Nephron (organoid): ENCODE measurements around the gene NUTM1.
"Not testable (repeated sequence)": the region's sequence is repeated elsewhere in the genome, so short reads cannot be mapped to it uniquely, and the experiment has no call there.

Experiments used
- H3K27ac Mint-ChIP-seq, 3 experiments: 2 replicates each; pipeline ENCODE4 v1.8.0; 2020; ENCODE audit warnings: mixed read lengths in 3 of 3, mild to moderate bottlenecking in 2 of 3, moderate library complexity in 1 of 3
- H3K27me3 Mint-ChIP-seq: 2 replicates; pipeline ENCODE4 v1.8.0; 2021; ENCODE audit warnings: low read depth, mild to moderate bottlenecking, moderate library complexity, mixed read lengths
- H3K36me3 Mint-ChIP-seq: 2 replicates; pipeline ENCODE4 v1.8.0; 2020; ENCODE audit warnings: low read depth, mixed read lengths
- H3K4me1 Mint-ChIP-seq: 2 replicates; pipeline ENCODE4 v1.8.0; 2020; ENCODE audit warnings: mixed read lengths
- H3K4me3 Mint-ChIP-seq, 3 experiments: 2 replicates each; pipeline ENCODE4 v1.8.0; 2020; ENCODE audit warnings: mild to moderate bottlenecking in 3 of 3, mixed read lengths in 3 of 3, moderate library complexity in 2 of 3
- H3K9me3 Mint-ChIP-seq: 2 replicates; pipeline ENCODE4 v1.8.0; 2020; ENCODE audit warnings: mixed read lengths
- CTCF ChIP-seq, 3 experiments: fragments of 200-600 bp; sonication (generic); IDR thresholded peaks; one replicate each; pipeline ENCODE4 v1.5.0; 2021; ENCODE audit warnings: antibody characterized with exemption in 3 of 3; ENCODE audit not compliant: unreplicated experiment in 3 of 3

Gene NUTM1

GRCh38 chr15:34339946-34340345, 3.2 kb upstream of the NUTM1 start:
- H3K4me3 Mint-ChIP-seq = peak overlapping the region in 2 of 3 experiments; percentile 77 to 79
- no peak for TF ChIP-seq CTCF (IDR thresholded peaks at IDR 0.05; ENCODE audit: unreplicated experiment in 3 of 3)
- no peaks in the 10 kb centered on the region for H3K9me3 Mint-ChIP-seq
- H3K27ac Mint-ChIP-seq = peak overlapping the region in 1 of 3 experiments; percentile 32
- H3K27me3 Mint-ChIP-seq = peaks cover 4% of the 10 kb centered on the region
- peaks cover 30% of the 10 kb centered on the region for H3K4me1 Mint-ChIP-seq
- peaks cover 16% of the 10 kb centered on the region for H3K36me3 Mint-ChIP-seq

- peak overlapping the region in 2 of 3 experiments; percentile 90 for H3K27ac Mint-ChIP-seq
- peaks cover 16% of the 10 kb centered on the region for H3K36me3 Mint-ChIP-seq
- TF ChIP-seq CTCF (IDR thresholded peaks at IDR 0.05; ENCODE audit: unreplicated experiment in 3 of 3) = no peak
- peak overlapping the region in 1 of 3 experiments; percentile 95 for H3K4me3 Mint-ChIP-seq
- H3K27me3 Mint-ChIP-seq = peaks cover 3% of the 10 kb centered on the region
- H3K4me1 Mint-ChIP-seq = peaks cover 15% of the 10 kb centered on the region
- no peaks in the 10 kb centered on the region for H3K9me3 Mint-ChIP-seq
These were observed 1.5 kb upstream of the NUTM1 start for GRCh38 chr15:34341381-34342212.

DNA sequence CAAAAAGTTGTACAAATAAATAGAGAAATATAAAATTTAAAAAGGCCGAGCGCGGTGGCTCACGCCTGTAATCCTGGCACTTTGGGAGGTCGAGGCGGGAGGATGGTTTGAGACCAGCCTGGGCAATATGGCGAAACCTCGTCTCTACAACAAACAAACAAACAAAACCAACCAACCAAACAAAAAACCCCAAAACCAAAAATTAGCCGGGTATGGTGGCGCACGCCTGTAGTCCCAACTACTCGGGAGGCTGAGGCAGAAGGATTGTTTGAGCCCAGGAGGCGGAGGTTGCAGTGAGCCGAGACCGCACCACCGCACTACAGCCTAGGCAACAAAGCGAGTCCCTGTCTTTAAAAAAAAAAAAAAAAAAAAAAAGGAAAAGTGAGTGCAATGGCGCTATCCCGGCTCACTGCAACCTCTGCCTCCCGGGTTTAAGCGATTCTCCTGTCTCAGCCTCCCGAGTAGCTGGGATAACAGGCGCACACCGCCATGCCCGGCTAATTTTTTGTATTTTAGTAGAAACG, 840 bp upstream of the NUTM1 start:
- H3K27me3 Mint-ChIP-seq, H3K9me3 Mint-ChIP-seq, H3K4me1 Mint-ChIP-seq: not testable (repeated sequence)
- peaks cover 16% of the 10 kb centered on the region for H3K36me3 Mint-ChIP-seq
- peak overlapping the region in 1 of 3 experiments; percentile 95 for H3K4me3 Mint-ChIP-seq
- H3K27ac Mint-ChIP-seq = peak overlapping the region in 2 of 3 experiments; percentile 90

DNA sequence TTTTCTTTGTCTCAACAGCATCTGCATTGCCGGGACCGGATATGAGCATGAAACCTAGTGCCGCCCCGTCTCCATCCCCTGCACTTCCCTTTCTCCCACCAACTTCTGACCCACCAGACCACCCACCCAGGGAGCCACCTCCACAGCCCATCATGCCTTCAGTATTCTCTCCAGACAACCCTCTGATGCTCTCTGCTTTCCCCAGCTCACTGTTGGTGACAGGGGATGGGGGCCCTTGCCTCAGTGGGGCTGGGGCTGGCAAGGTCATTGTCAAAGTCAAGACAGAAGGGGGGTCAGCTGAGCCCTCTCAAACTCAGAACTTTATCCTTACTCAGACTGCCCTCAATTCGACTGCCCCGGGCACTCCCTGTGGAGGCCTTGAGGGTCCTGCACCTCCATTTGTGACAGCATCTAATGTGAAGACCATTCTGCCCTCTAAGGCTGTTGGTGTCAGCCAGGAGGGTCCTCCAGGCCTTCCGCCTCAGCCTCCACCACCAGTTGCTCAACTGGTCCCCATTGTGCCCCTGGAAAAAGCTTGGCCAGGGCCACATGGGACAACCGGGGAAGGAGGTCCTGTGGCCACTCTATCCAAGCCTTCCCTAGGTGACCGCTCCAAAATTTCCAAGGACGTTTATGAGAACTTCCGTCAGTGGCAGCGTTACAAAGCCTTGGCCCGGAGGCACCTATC, 5.0 kb downstream of the NUTM1 start:
- Mint-ChIP-seq H3K36me3 (no peaks in the 10 kb centered on the region), H3K4me1 (no peaks in the 10 kb centered on the region), H3K9me3 (no peaks in the 10 kb centered on the region), H3K4me3 (no peak overlapping the region), H3K27me3 (no peaks in the 10 kb centered on the region), H3K27ac (no peak overlapping the region)
- TF ChIP-seq CTCF (IDR thresholded peaks at IDR 0.05; ENCODE audit: unreplicated experiment in 3 of 3) = no peak

- Mint-ChIP-seq H3K4me1 (no peaks in the 10 kb centered on the region), H3K27ac (no peak overlapping the region), H3K4me3 (no peak overlapping the region), H3K27me3 (no peaks in the 10 kb centered on the region), H3K36me3 (no peaks in the 10 kb centered on the region), H3K9me3 (no peaks in the 10 kb centered on the region)
- no peak for TF ChIP-seq CTCF (IDR thresholded peaks at IDR 0.05; ENCODE audit: unreplicated experiment in 3 of 3)
These were observed 5.7 kb downstream of the NUTM1 start for GRCh38 chr15:34348735-34349300.

- Mint-ChIP-seq H3K9me3 (no peaks in the 10 kb centered on the region), H3K4me3 (no peak overlapping the region), H3K36me3 (no peaks in the 10 kb centered on the region), H3K4me1 (no peaks in the 10 kb centered on the region), H3K27ac (no peak overlapping the region), H3K27me3 (no peaks in the 10 kb centered on the region)
- TF ChIP-seq CTCF (IDR thresholded peaks at IDR 0.05; ENCODE audit: unreplicated experiment in 3 of 3) = no peak
These were observed 6.7 kb downstream of the NUTM1 start for GRCh38 chr15:34349769-34350168.

DNA sequence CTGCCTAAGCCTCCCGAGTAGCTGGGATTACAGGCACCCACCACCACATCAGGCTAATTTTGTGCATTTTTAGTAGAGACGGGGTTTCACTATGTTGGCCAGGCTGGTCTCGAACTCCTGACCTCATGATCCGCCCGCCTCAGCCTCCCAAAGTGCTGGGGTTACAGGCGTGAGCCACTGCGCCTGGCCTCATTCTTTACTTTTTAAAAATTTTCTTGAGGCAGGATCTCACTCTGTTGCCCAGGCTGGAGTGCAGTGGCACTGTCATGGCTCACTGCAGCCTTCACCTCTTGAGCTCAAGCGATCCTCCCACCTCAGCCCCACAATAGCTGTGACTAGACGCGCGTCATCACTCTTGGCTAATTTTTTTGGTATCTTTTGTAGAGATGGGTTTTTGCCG, 9.9 kb downstream of the NUTM1 start:
- not testable (repeated sequence) for H3K4me1 Mint-ChIP-seq, H3K27me3 Mint-ChIP-seq, H3K4me3 Mint-ChIP-seq, H3K27ac Mint-ChIP-seq, H3K9me3 Mint-ChIP-seq
- peaks cover 18% of the 10 kb centered on the region for H3K36me3 Mint-ChIP-seq
